ENCODE data around the gene FLNB.

The FLNB gene

GRCh38 chr3:58021072-58021959 is 13.1 kb downstream of the FLNB start:
- TF ChIP-seq CTCF (IDR thresholded peaks at IDR 0.05; ENCODE audit: low read depth, low read length): no peak
- no peak overlapping the region for H3K4me3 ChIP-seq (ENCODE audit: low read depth, low read length)
- in situ Hi-C loops (cut with HindIII; ENCODE audit: low sequenced_read_pairs): no loop called here
- no peak for DNase-seq (ENCODE audit: low read depth, low spot score)

- no peak for TF ChIP-seq CTCF (IDR thresholded peaks at IDR 0.05; ENCODE audit: low read depth, low read length)
- H3K4me3 ChIP-seq (ENCODE audit: low read depth, low read length): no peak overlapping the region
- DNase-seq (ENCODE audit: low read depth, low spot score): no peak
- in situ Hi-C loops (cut with HindIII; ENCODE audit: low sequenced_read_pairs): no loop called here
These were observed 13.7 kb downstream of the FLNB start for GRCh38 chr3:58021962-58022361.

GRCh38 chr3:58022490-58022889 is 14.3 kb downstream of the FLNB start:
- in situ Hi-C loops (cut with HindIII; ENCODE audit: low sequenced_read_pairs): no loop called here
- no peak overlapping the region for H3K4me3 ChIP-seq (ENCODE audit: low read depth, low read length)
- no peak for DNase-seq (ENCODE audit: low read depth, low spot score)
- no peak for TF ChIP-seq CTCF (IDR thresholded peaks at IDR 0.05; ENCODE audit: low read depth, low read length)

- TF ChIP-seq CTCF (IDR thresholded peaks at IDR 0.05; ENCODE audit: low read depth, low read length): no peak
- in situ Hi-C loops (cut with HindIII; ENCODE audit: low sequenced_read_pairs): no loop called here
These were observed 15.3 kb downstream of the FLNB start for GRCh38 chr3:58023531-58023930.

GRCh38 chr3:58025406-58025805 is 17.2 kb downstream of the FLNB start:
- in situ Hi-C loops (cut with HindIII; ENCODE audit: low sequenced_read_pairs): no loop called here
- no peak for DNase-seq (ENCODE audit: low read depth, low spot score)
- no peak for TF ChIP-seq CTCF (IDR thresholded peaks at IDR 0.05; ENCODE audit: low read depth, low read length)
- H3K4me3 ChIP-seq (ENCODE audit: low read depth, low read length): no peak overlapping the region

More at GRCh38 chr3:58023531-58023930, 15.3 kb downstream of the FLNB start:
- DNase-seq (ENCODE audit: low read depth, low spot score): peak; percentile 50
- H3K4me3 ChIP-seq (ENCODE audit: low read depth, low read length): no peak overlapping the region

- peak; percentile 61 for DNase-seq (ENCODE audit: low read depth, low spot score)
- H3K4me3 ChIP-seq (ENCODE audit: low read depth, low read length): no peak overlapping the region
- no peak for TF ChIP-seq CTCF (IDR thresholded peaks at IDR 0.05; ENCODE audit: low read depth, low read length)
- in situ Hi-C loops (cut with HindIII; ENCODE audit: low sequenced_read_pairs): no loop called here
These were observed 17.8 kb downstream of the FLNB start for GRCh38 chr3:58025837-58026569.

Data from astrocyte of the spinal cord (primary cell).